Esophagus (tissue), 2 donors: ENCODE results near the gene BEAN1. TPM values are rescaled to one million over a fixed set of nuclear protein-coding genes. Genes with fewer than 3 reads are reported as not detected.

Experiments used
- H3K27ac ChIP-seq, 2 donors: one replicate each; pipeline ENCODE4 v1.5.1; 2013; ENCODE audit warnings: low read depth in 2 of 2, mild to moderate bottlenecking in 2 of 2, inconsistent platforms in 1 of 2, low read length in 1 of 2, moderate library complexity in 1 of 2
- H3K27me3 ChIP-seq, 2 donors: one replicate each; pipeline ENCODE4 v1.6.1; 2013; ENCODE audit warnings: low read length in 2 of 2, control low read depth in 1 of 2, mild to moderate bottlenecking in 1 of 2; ENCODE audit not compliant: insufficient read depth in 2 of 2, control insufficient read depth in 1 of 2
- H3K36me3 ChIP-seq, 2 donors: one replicate each; pipeline ENCODE4 v1.6.1; 2013; ENCODE audit warnings: low read length in 1 of 2; ENCODE audit not compliant: control insufficient read depth in 2 of 2, insufficient read depth in 2 of 2
- H3K4me1 ChIP-seq, 2 donors: one replicate each; pipeline ENCODE4 v1.6.1; 2013; ENCODE audit warnings: low read length in 1 of 2; ENCODE audit not compliant: control insufficient read depth in 2 of 2, insufficient read depth in 2 of 2
- H3K4me3 ChIP-seq, 2 donors: one replicate each; pipeline ENCODE4 v1.5.1; 2013; ENCODE audit warnings: low read length in 2 of 2, mild to moderate bottlenecking in 2 of 2, low read depth in 1 of 2, moderate library complexity in 1 of 2
- H3K9me3 ChIP-seq, 2 donors: one replicate each; pipeline ENCODE4 v1.6.1; 2013; ENCODE audit warnings: mild to moderate bottlenecking in 2 of 2, low read depth in 1 of 2, low read length in 1 of 2, moderate library complexity in 1 of 2; ENCODE audit not compliant: control insufficient read depth in 2 of 2, insufficient read depth in 1 of 2
- WGBS, 2 donors: extraction: QIAGEN DNeasy Blood & Tissue Kit; methylation state at CpG; one replicate each; pipeline ENCODE4 v1.1.7; 2013; 5-methylcytosine and 5-hydroxymethylcytosine counted together
- polyA plus RNA-seq, 2 donors: library from polyadenylated mRNA; stranded (reverse); fragments of 200-250 nt; gene quantifications; one replicate each; pipeline ENCODE4 v1.2.3, GENCODE V29; 2013
- donor health status: healthy with polysubstance abuse.
- donor health status: Bipolar disorder and iron deficiency.

BEAN1 gene
- polyA plus RNA-seq, 2 donors: 0.40 to 0.73 TPM

DNA sequence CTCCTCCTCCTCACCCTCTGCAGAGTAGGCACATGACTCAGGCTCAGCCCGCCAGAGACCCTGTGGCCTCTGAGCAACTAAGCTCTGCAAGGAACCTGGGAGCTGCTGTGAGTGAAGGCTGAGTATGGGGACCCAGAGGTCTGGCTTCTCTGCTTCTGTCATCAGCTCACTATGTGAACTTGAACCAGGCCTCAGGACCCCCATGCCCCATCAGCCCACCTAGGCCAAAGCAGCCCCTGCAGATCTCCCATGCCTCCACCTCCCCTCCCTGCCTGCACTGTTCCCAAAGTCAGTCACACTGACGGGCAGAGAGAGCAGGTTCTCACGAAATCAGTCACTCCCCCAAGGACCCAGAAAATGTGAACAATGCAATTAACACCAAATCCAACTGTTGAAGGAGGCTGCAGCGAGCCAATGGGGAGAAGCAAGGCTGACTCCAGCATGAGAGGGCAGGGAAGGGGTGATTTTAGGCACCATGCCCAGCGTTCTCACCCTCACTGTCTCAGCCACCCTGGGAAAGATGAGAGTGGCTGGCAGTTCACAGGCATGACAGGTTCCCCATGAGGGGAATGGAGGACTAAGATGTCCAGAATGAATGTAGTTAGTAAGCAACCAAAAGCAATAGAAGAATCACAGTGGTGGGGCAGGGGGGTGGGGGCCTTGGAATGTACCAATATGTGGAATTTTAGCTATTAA is 60.6 kb downstream of the BEAN1 start:
- H3K27ac ChIP-seq: peak overlapping the region; percentile 4 to 33
- 82 to 92% methylated on average over 5 of the region's 5 CpGs for WGBS, 2 donors
- peaks cover 2 to 6% of the 10 kb centered on the region in 2 donors for H3K4me1 ChIP-seq
- H3K9me3 ChIP-seq: no peaks in the 10 kb centered on the region
- no peaks in the 10 kb centered on the region for H3K36me3 ChIP-seq
- no peaks in the 10 kb centered on the region for H3K27me3 ChIP-seq
- H3K4me3 ChIP-seq: no peak overlapping the region

DNA sequence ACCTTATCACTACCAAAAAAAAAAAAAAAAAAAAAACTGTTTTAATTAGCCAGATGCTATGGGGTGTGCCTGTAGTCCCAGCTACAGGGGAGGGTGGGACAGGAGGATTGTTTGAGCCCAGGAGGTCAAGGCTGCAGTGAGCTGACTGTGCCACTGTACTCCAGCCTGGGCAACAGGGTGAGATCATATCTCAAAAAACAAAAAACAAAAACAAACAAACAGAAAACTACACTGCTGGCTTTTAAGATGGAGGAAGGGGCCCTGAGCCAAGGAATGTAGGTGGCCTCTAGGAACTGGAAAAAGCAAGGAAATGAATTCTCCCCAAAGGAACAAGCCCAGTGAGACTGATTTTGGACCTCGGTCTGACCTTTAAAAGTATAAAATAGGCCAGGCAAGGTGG is 61.4 kb downstream of the BEAN1 start:
- H3K9me3 ChIP-seq: no peaks in the 10 kb centered on the region
- H3K27ac ChIP-seq: no peak overlapping the region
- peaks cover 2 to 6% of the 10 kb centered on the region in 2 donors for H3K4me1 ChIP-seq
- H3K36me3 ChIP-seq: no peaks in the 10 kb centered on the region
- WGBS, 2 donors: 90 to 95% methylated on average over 1 of the region's 1 CpG
- no peak overlapping the region for H3K4me3 ChIP-seq
- H3K27me3 ChIP-seq: no peaks in the 10 kb centered on the region

DNA sequence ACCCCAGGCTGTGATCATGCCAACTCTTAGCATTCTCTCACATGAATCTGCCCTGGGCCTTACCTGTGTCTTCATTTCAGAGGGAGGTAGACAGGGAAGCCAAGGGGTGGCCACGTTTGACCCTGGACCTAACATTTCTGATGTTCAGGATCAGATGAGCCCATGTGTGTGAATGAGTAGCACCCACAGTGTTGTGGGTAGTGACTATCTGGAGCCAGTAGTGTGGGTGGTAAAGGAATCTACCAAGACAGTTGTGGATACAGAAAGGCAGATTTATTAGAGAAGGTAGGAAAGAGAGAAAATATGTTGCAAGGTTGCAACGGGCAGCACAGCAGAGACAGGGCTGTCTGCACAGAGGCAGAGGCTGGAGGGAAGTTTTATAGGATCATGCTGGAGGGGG is 62.3 kb downstream of the BEAN1 start:
- Histone ChIP-seq H3K4me1 (peaks cover 2 to 6% of the 10 kb centered on the region in 2 donors), H3K9me3 (no peaks in the 10 kb centered on the region), H3K27me3 (no peaks in the 10 kb centered on the region), H3K27ac (no peak overlapping the region), H3K4me3 (no peak overlapping the region), H3K36me3 (no peaks in the 10 kb centered on the region)
- WGBS, 2 donors: 71 to 72% methylated on average over 2 of the region's 2 CpGs

DNA sequence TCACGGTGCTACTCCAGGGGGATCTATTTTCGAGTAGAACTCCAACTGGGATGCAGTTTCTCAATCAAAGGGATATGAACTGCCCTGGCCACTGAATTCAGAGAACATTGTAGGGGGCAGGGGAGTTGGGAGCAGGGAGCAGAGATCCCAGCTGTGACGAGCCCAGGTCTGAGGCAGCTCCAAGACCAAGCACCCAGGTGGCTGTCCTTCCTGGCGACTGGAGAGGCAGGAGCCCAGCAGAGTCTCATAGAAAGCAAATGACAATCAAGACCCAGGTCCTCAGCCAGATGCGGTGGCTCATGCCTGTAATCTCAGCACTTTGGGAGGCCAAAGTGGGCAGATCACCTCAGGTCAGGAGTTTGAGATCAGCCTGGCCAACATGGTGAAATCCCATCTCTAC is 62.7 kb downstream of the BEAN1 start:
- H3K9me3 ChIP-seq: no peaks in the 10 kb centered on the region
- H3K36me3 ChIP-seq: no peaks in the 10 kb centered on the region
- WGBS, 2 donors: 90 to 92% methylated on average over 5 of the region's 5 CpGs
- no peak overlapping the region for H3K4me3 ChIP-seq
- no peaks in the 10 kb centered on the region for H3K27me3 ChIP-seq
- peaks cover 2 to 6% of the 10 kb centered on the region in 2 donors for H3K4me1 ChIP-seq
- H3K27ac ChIP-seq: no peak overlapping the region

DNA sequence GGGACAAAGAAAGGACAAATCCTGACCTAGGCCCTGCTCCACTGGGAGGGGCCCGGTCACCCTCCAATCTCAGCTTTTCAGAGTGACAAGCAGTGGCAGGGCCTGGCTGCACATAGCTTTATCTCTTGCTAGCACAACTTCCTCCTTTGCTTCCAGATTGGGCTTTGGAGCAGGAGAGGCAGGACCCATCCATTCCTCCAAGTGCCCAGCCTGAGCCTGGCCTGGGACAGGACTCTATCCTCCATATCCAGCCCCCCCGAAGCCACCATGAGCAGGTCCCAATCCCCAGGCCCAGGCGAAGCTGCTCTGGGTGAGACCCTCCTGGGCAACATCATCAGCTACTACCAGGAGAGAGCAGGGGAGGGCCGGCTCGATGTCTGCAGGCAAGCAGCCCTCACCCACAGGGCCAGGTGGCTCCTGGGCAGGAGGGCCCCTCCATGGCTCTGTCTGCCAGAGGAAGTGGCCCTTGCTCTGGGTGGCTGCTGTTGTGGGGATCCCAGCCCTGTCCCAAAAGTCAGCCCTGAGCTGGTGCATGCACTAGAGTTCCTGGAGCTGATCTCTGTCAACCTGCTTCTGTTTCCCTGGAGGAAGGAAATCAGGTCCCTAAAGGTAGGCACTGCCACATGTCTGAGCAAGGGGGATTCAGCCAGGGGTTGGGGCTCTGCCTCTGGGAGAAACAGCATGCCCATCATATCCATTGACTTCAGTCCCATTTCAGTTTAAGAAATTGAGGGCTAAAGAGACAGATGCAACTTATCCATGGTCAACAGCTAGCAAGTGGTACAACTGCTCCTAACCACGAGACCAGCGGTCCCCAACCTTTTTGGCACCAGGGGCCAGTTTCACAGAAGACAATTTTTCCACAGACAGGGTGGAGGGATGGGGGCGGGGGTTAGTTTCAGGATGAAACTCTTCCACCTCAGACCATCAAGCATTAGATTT is 64.0 kb downstream of the BEAN1 start:
- no peaks in the 10 kb centered on the region for H3K36me3 ChIP-seq
- no peaks in the 10 kb centered on the region for H3K27me3 ChIP-seq
- 85% methylated on average over 8 of the region's 8 CpGs for WGBS, 2 donors
- H3K9me3 ChIP-seq: no peaks in the 10 kb centered on the region
- H3K27ac ChIP-seq: no peak overlapping the region
- no peak overlapping the region for H3K4me3 ChIP-seq
- peaks cover 2 to 6% of the 10 kb centered on the region in 2 donors for H3K4me1 ChIP-seq

DNA sequence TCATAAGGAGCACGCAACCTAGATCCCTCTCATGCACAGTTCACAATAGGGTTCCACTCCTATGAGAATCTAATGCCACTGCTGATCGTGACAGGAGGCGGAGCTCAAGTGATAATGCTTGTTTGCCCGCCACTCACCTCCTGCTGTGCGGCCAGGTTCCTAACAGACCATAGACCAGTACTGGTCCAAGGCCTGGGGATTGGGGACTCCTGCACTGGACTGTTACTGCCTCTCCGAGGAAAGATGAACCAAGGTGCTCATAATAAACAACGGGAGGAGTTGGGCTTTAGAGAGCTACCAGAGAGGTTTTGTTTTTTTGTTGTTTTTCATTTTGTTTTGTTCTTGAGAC is 64.6 kb downstream of the BEAN1 start:
- Histone ChIP-seq H3K27ac (no peak overlapping the region), H3K9me3 (no peaks in the 10 kb centered on the region), H3K36me3 (no peaks in the 10 kb centered on the region), H3K4me1 (peaks cover 2 to 3% of the 10 kb centered on the region in 2 donors), H3K27me3 (no peaks in the 10 kb centered on the region), H3K4me3 (no peak overlapping the region)
- WGBS, 2 donors: 77 to 89% methylated on average over 7 of the region's 7 CpGs

DNA sequence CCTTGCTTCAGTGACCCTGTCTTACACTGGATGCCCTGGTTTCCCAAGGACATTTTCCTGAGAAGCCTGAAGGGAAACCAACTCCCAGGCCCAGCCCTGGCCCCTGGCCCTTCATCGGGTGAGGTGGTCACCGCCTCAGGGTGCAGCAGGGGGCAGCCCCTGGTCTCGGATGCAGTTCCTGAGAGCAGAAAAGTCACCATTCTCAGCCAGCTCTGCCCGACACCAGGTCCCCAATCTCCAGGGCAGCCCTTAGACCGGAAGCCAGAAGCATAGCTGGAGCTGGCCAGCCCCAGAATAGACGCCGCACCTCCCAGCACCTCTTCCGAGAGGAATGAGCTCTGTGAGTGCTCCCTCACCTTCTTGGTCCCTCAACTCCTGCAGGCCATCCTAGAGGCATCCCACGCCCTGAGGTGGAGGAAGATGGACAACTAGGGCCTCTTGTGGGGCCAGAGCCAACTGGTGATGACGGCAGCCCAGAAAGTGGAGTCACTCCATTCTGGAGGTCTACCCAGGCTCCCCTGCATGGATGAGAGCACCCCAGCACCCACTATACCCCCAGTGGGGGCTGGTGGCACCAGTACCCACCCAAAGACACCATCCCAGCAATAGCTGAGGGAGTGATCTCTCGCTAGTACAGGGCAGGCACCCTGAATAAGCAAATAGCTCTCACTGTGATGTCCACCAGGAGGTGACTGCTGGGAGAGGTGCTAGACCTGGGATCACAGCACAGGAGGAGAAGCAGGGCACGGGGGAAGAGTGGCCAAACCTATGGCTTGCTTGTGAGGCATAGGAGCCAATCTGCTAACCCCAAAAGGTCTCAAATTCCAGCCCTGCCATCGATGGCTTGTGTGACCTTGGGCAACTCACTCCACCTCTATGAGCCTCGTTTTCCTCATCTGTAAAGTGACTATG is 66.7 kb downstream of the BEAN1 start:
- WGBS, 2 donors: 92 to 93% methylated on average over 14 of the region's 14 CpGs
- no peak overlapping the region for H3K27ac ChIP-seq
- no peaks in the 10 kb centered on the region for H3K27me3 ChIP-seq
- no peaks in the 10 kb centered on the region for H3K9me3 ChIP-seq
- no peaks in the 10 kb centered on the region for H3K4me1 ChIP-seq
- H3K4me3 ChIP-seq: no peak overlapping the region
- H3K36me3 ChIP-seq: no peaks in the 10 kb centered on the region

DNA sequence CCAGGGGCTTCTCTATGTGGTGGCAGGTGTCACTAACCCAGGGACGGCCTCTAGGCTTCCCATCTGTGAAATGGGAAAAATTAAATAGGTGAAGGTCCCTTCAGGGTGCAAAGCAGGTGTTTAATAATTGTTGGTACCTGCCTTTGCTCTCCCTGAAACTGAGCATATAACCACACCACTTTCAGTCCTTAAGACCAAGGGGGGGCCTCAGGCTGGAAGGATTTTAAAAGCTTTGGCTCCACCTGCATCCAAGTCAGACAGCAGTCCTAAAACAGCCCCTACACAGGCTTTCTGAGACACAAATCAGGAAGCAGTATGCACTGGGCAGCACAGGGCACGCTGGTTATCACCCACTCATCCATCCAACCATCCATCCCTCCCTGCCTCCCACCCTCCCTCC is 67.8 kb downstream of the BEAN1 start:
- Histone ChIP-seq H3K27ac (no peak overlapping the region), H3K9me3 (no peaks in the 10 kb centered on the region), H3K27me3 (no peaks in the 10 kb centered on the region), H3K36me3 (no peaks in the 10 kb centered on the region), H3K4me3 (no peak overlapping the region), H3K4me1 (no peaks in the 10 kb centered on the region)
- WGBS, 2 donors: 94% methylated on average over 2 of the region's 2 CpGs

DNA sequence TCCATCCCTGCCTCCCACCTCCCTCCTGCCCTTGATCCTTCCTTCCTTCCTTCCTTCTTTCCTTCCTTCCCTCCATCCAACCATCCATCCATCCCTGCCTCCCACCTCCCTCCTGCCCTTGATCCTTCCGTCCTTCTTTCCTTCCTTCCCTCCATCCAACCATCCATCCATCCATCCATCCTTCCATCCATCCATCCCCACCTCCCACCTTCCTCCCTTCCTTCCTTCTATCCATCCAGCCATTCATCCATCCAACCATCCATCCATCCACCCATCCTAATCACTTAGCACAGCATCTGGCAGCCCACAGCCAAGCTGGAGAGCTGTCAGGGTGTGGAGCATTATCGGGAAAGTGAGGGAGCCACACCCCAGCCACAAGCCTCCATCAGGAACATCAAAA is 68.3 kb downstream of the BEAN1 start:
- no peak overlapping the region for H3K4me3 ChIP-seq
- no peaks in the 10 kb centered on the region for H3K27me3 ChIP-seq
- no peaks in the 10 kb centered on the region for H3K36me3 ChIP-seq
- 88 to 92% methylated on average over 2 of the region's 2 CpGs for WGBS, 2 donors
- H3K27ac ChIP-seq: no peak overlapping the region
- H3K4me1 ChIP-seq: no peaks in the 10 kb centered on the region
- H3K9me3 ChIP-seq: no peaks in the 10 kb centered on the region
